SU-DHL-6 (cell line): ENCODE results near the gene SUPT3H.

Experiments
- CTCF ChIP-seq: fragments of 200-600 bp; sonication (generic); IDR thresholded peaks from one replicate; pipeline ENCODE4 v1.5.1; 2017; ENCODE audit warnings: antibody characterized with exemption, mild to moderate bottlenecking, low read length, moderate library complexity; ENCODE audit not compliant: insufficient read depth, poor library complexity, severe bottlenecking
- EZH2phosphoT487 ChIP-seq: fragments of 200-600 bp; sonication (generic), shearing (Covaris generic); conservative IDR thresholded peaks from 2 replicates; pipeline ENCODE4 v1.6.1; 2018; ENCODE audit warnings: mild to moderate bottlenecking, antibody characterized with exemption, low read length, moderate library complexity, mixed read lengths

GRCh38 chr6:45300736-45301135 lies 77.0 kb downstream of the SUPT3H start:
- TF ChIP-seq CTCF (no peak), EZH2phosphoT487 (no peak)
